Esophagus mucosa (tissue), 1 donor: ENCODE data around the gene ANAPC13. TPM values are rescaled to one million over a fixed set of nuclear protein-coding genes. Genes with fewer than 3 reads are reported as not detected.

Experiments
- ATAC-seq: fragments of 200-7000 bp; cut with Tn5 transposase; one replicate; pipeline ENCODE4 v1.9.1; 2020
- total RNA-seq: library from RNA; stranded (reverse); gene quantifications from one replicate; pipeline ENCODE4 v1.2.4, GENCODE V29; 2023
- donor health status: DM: yes; HTN: yes; CAD: no.

The ANAPC13 gene
- total RNA-seq, 1 donor from 2014 or later = 17.5 TPM

- ATAC-seq = no peak
Measured at GRCh38 chr3:134482622-134483021, 3.2 kb downstream of the ANAPC13 start.

GRCh38 chr3:134481166-134481565 is 4.6 kb downstream of the ANAPC13 start:
- ATAC-seq = no peak

GRCh38 chr3:134480546-134480945 is 5.2 kb downstream of the ANAPC13 start:
- ATAC-seq = no peak

GRCh38 chr3:134477938-134478337 is 7.8 kb downstream of the ANAPC13 start:
- no peak for ATAC-seq

GRCh38 chr3:134477002-134477401 is 8.8 kb downstream of the ANAPC13 start:
- ATAC-seq = peak; percentile 51

GRCh38 chr3:134476306-134476705 is 9.5 kb downstream of the ANAPC13 start:
- ATAC-seq = peak; percentile 64

- ATAC-seq = no peak
Measured at GRCh38 chr3:134474956-134475355, 10.8 kb downstream of the ANAPC13 start.

GRCh38 chr3:134473868-134474546 is 11.8 kb downstream of the ANAPC13 start:
- ATAC-seq = peak; percentile 59

GRCh38 chr3:134472831-134473230 is 13.0 kb downstream of the ANAPC13 start:
- no peak for ATAC-seq

- peak; percentile 66 for ATAC-seq
Measured at GRCh38 chr3:134471521-134472193, 14.1 kb downstream of the ANAPC13 start.

- no peak for ATAC-seq
Measured at GRCh38 chr3:134468519-134468918, 17.3 kb downstream of the ANAPC13 start.

GRCh38 chr3:134466331-134466730 is 19.5 kb downstream of the ANAPC13 start:
- ATAC-seq = no peak

- no peak for ATAC-seq
Measured at GRCh38 chr3:134464689-134465365, 21.0 kb downstream of the ANAPC13 start.

- peak; percentile 36 for ATAC-seq
Measured at GRCh38 chr3:134464064-134464688, 21.6 kb downstream of the ANAPC13 start.

GRCh38 chr3:134463676-134464063 is 22.1 kb downstream of the ANAPC13 start:
- ATAC-seq = no peak

GRCh38 chr3:134462331-134462941 is 23.3 kb downstream of the ANAPC13 start:
- no peak for ATAC-seq

- ATAC-seq = no peak
Measured at GRCh38 chr3:134460965-134461364, 24.8 kb downstream of the ANAPC13 start.

- no peak for ATAC-seq
Measured at GRCh38 chr3:134459562-134459961, 26.2 kb downstream of the ANAPC13 start.

- ATAC-seq = no peak
Measured at GRCh38 chr3:134458406-134458945, 27.3 kb downstream of the ANAPC13 start.

GRCh38 chr3:134457376-134458074 is 28.3 kb downstream of the ANAPC13 start:
- no peak for ATAC-seq

- no peak for ATAC-seq
Measured at GRCh38 chr3:134453631-134454030, 32.2 kb downstream of the ANAPC13 start.

GRCh38 chr3:134449951-134450350 is 35.8 kb downstream of the ANAPC13 start:
- ATAC-seq = no peak
